NT2/D1 (cell line): Measurements from ENCODE around the gene PIGT.

Source experiments
- SUZ12 ChIP-seq: IDR thresholded peaks from 2 replicates; pipeline ENCODE4 v1.6.1; 2011; ENCODE audit not compliant: insufficient read length, insufficient read depth; ENCODE audit errors: extremely low read depth
- YY1 ChIP-seq: IDR thresholded peaks from 2 replicates; pipeline ENCODE4 v1.6.1; 2011; ENCODE audit not compliant: insufficient read length, insufficient read depth
- ZNF274 ChIP-seq: IDR thresholded peaks from 2 replicates; pipeline ENCODE4 v1.6.1; 2011; ENCODE audit warnings: mild to moderate bottlenecking, low read depth, low read length

DNA sequence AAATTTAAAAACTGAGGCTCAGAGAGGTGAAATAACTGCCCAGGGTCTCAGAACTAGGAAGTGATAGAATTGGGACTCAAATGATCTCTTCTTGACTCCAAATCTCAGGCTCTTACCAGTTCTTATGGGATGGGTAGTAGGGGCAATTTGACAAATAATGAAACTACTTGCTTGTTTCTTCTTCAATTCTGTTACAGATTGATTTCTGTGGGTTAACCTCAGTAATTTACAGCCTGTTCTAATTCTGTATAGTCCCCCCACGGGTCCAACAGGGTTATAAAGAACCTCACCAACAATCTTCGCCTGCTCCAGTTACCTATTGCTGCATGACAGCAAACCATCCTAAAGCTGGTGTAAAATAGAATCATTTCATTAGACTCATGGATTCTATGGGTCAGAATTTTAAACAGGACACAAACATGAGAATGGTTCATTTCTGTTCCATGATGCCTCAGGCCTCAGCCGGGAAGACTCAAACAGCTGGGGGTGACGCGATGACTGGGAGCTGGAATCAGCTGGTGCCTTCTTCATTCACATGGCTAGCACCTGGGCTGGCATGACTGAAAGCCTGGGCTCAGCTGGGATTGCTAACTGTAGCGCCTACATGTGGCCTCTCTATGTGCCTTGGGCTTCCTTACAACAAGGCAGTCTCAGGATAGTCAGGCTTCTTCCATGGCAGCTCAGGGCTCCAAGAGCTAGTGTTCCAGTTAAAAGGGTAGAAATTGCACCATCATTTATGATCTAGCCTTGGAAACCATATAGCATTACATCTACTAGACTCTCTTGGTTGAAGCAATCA lies 47.0 kb downstream of the PIGT start:
- TF ChIP-seq SUZ12 (no peak), ZNF274 (no peak), YY1 (no peak)
